Measurements from ENCODE around the gene SEZ6. TPM values are rescaled to one million over a fixed set of nuclear protein-coding genes. Genes with fewer than 3 reads are reported as not detected.

Gene SEZ6
- polyA plus RNA-seq, 2 donors = not detected

- no peak overlapping the region for H3K4me3 ChIP-seq (ENCODE audit: low read depth in 1 of 2, low read length in 2 of 2)
- no peak overlapping the region for H3K27ac ChIP-seq (ENCODE audit: low read depth in 2 of 2, low read length in 1 of 2)
- WGBS, 2 donors = 29 to 35% methylated on average over 36 of the region's 36 CpGs
- no peaks in the 10 kb centered on the region for H3K27me3 ChIP-seq (ENCODE audit: control insufficient read depth in 1 of 2, insufficient read depth in 2 of 2, low read length in 2 of 2)
- no peaks in the 10 kb centered on the region for H3K9me3 ChIP-seq (ENCODE audit: control insufficient read depth in 2 of 2, insufficient read depth in 1 of 2, low read depth in 1 of 2, low read length in 1 of 2)
- no peaks in the 10 kb centered on the region for H3K36me3 ChIP-seq (ENCODE audit: control insufficient read depth in 2 of 2, insufficient read depth in 2 of 2, low read length in 1 of 2)
- no peaks in the 10 kb centered on the region for H3K4me1 ChIP-seq (ENCODE audit: control insufficient read depth in 2 of 2, insufficient read depth in 2 of 2, low read length in 1 of 2)
These were observed 19.7 kb downstream of the SEZ6 start for GRCh38 chr17:28985950-28986713.

- Histone ChIP-seq H3K27ac (ENCODE audit: low read depth in 2 of 2, low read length in 1 of 2) (no peak overlapping the region), H3K4me3 (ENCODE audit: low read depth in 1 of 2, low read length in 2 of 2) (no peak overlapping the region), H3K27me3 (ENCODE audit: control insufficient read depth in 1 of 2, insufficient read depth in 2 of 2, low read length in 2 of 2) (no peaks in the 10 kb centered on the region), H3K36me3 (ENCODE audit: control insufficient read depth in 2 of 2, insufficient read depth in 2 of 2, low read length in 1 of 2) (no peaks in the 10 kb centered on the region), H3K9me3 (ENCODE audit: control insufficient read depth in 2 of 2, insufficient read depth in 1 of 2, low read depth in 1 of 2, low read length in 1 of 2) (no peaks in the 10 kb centered on the region), H3K4me1 (ENCODE audit: control insufficient read depth in 2 of 2, insufficient read depth in 2 of 2, low read length in 1 of 2) (no peaks in the 10 kb centered on the region)
- 70 to 71% methylated on average over 7 of the region's 7 CpGs for WGBS, 2 donors
These were observed 22.3 kb downstream of the SEZ6 start for GRCh38 chr17:28983286-28984230.

- H3K27me3 ChIP-seq (ENCODE audit: control insufficient read depth in 1 of 2, insufficient read depth in 2 of 2, low read length in 2 of 2) = no peaks in the 10 kb centered on the region
- H3K27ac ChIP-seq (ENCODE audit: low read depth in 2 of 2, low read length in 1 of 2) = peak overlapping the region; percentile 27 to 51
- H3K9me3 ChIP-seq (ENCODE audit: control insufficient read depth in 2 of 2, insufficient read depth in 1 of 2, low read depth in 1 of 2, low read length in 1 of 2) = no peaks in the 10 kb centered on the region
- no peaks in the 10 kb centered on the region for H3K36me3 ChIP-seq (ENCODE audit: control insufficient read depth in 2 of 2, insufficient read depth in 2 of 2, low read length in 1 of 2)
- no peak overlapping the region for H3K4me3 ChIP-seq (ENCODE audit: low read depth in 1 of 2, low read length in 2 of 2)
- 67% methylated on average over 11 of the region's 11 CpGs for WGBS, 2 donors
- H3K4me1 ChIP-seq (ENCODE audit: control insufficient read depth in 2 of 2, insufficient read depth in 2 of 2, low read length in 1 of 2) = no peaks in the 10 kb centered on the region
These were observed 23.6 kb downstream of the SEZ6 start for GRCh38 chr17:28982131-28982793.

- 91 to 94% methylated on average over 2 of the region's 2 CpGs for WGBS, 2 donors
- no peaks in the 10 kb centered on the region for H3K9me3 ChIP-seq (ENCODE audit: control insufficient read depth in 2 of 2, insufficient read depth in 1 of 2, low read depth in 1 of 2, low read length in 1 of 2)
These were observed 27.4 kb downstream of the SEZ6 start for GRCh38 chr17:28978356-28978964.

GRCh38 chr17:28977659-28978355, 28.0 kb downstream of the SEZ6 start:
- H3K36me3 ChIP-seq (ENCODE audit: control insufficient read depth in 2 of 2, insufficient read depth in 2 of 2, low read length in 1 of 2) = peaks cover 0 to 2% of the 10 kb centered on the region in 2 donors
- H3K4me1 ChIP-seq (ENCODE audit: control insufficient read depth in 2 of 2, insufficient read depth in 2 of 2, low read length in 1 of 2) = no peaks in the 10 kb centered on the region
- H3K9me3 ChIP-seq (ENCODE audit: control insufficient read depth in 2 of 2, insufficient read depth in 1 of 2, low read depth in 1 of 2, low read length in 1 of 2) = no peaks in the 10 kb centered on the region
- no peak overlapping the region for H3K27ac ChIP-seq (ENCODE audit: low read depth in 2 of 2, low read length in 1 of 2)
- no peak overlapping the region for H3K4me3 ChIP-seq (ENCODE audit: low read depth in 1 of 2, low read length in 2 of 2)
- WGBS, 2 donors = 79 to 83% methylated on average over 8 of the region's 8 CpGs
- no peaks in the 10 kb centered on the region for H3K27me3 ChIP-seq (ENCODE audit: control insufficient read depth in 1 of 2, insufficient read depth in 2 of 2, low read length in 2 of 2)

More at GRCh38 chr17:28978356-28978964, 27.4 kb downstream of the SEZ6 start:
- Histone ChIP-seq H3K27me3 (ENCODE audit: control insufficient read depth in 1 of 2, insufficient read depth in 2 of 2, low read length in 2 of 2) (no peaks in the 10 kb centered on the region), H3K27ac (ENCODE audit: low read depth in 2 of 2, low read length in 1 of 2) (no peak overlapping the region), H3K4me3 (ENCODE audit: low read depth in 1 of 2, low read length in 2 of 2) (no peak overlapping the region), H3K36me3 (ENCODE audit: control insufficient read depth in 2 of 2, insufficient read depth in 2 of 2, low read length in 1 of 2) (peaks cover 0 to 2% of the 10 kb centered on the region in 2 donors), H3K4me1 (ENCODE audit: control insufficient read depth in 2 of 2, insufficient read depth in 2 of 2, low read length in 1 of 2) (no peaks in the 10 kb centered on the region)

GRCh38 chr17:28975646-28976045, 30.2 kb downstream of the SEZ6 start:
- no peak overlapping the region for H3K27ac ChIP-seq (ENCODE audit: low read depth in 2 of 2, low read length in 1 of 2)
- no peak overlapping the region for H3K4me3 ChIP-seq (ENCODE audit: low read depth in 1 of 2, low read length in 2 of 2)
- no peaks in the 10 kb centered on the region for H3K9me3 ChIP-seq (ENCODE audit: control insufficient read depth in 2 of 2, insufficient read depth in 1 of 2, low read depth in 1 of 2, low read length in 1 of 2)
- H3K36me3 ChIP-seq (ENCODE audit: control insufficient read depth in 2 of 2, insufficient read depth in 2 of 2, low read length in 1 of 2) = peaks cover 0 to 2% of the 10 kb centered on the region in 2 donors
- 82 to 85% methylated on average over 5 of the region's 5 CpGs for WGBS, 2 donors
- H3K27me3 ChIP-seq (ENCODE audit: control insufficient read depth in 1 of 2, insufficient read depth in 2 of 2, low read length in 2 of 2) = no peaks in the 10 kb centered on the region
- no peaks in the 10 kb centered on the region for H3K4me1 ChIP-seq (ENCODE audit: control insufficient read depth in 2 of 2, insufficient read depth in 2 of 2, low read length in 1 of 2)

GRCh38 chr17:28975031-28975430, 30.8 kb downstream of the SEZ6 start:
- WGBS, 2 donors = 74 to 77% methylated on average over 2 of the region's 2 CpGs
- no peaks in the 10 kb centered on the region for H3K9me3 ChIP-seq (ENCODE audit: control insufficient read depth in 2 of 2, insufficient read depth in 1 of 2, low read depth in 1 of 2, low read length in 1 of 2)
- H3K4me1 ChIP-seq (ENCODE audit: control insufficient read depth in 2 of 2, insufficient read depth in 2 of 2, low read length in 1 of 2) = no peaks in the 10 kb centered on the region
- no peak overlapping the region for H3K4me3 ChIP-seq (ENCODE audit: low read depth in 1 of 2, low read length in 2 of 2)
- peaks cover 0 to 2% of the 10 kb centered on the region in 2 donors for H3K36me3 ChIP-seq (ENCODE audit: control insufficient read depth in 2 of 2, insufficient read depth in 2 of 2, low read length in 1 of 2)
- H3K27ac ChIP-seq (ENCODE audit: low read depth in 2 of 2, low read length in 1 of 2) = no peak overlapping the region
- H3K27me3 ChIP-seq (ENCODE audit: control insufficient read depth in 1 of 2, insufficient read depth in 2 of 2, low read length in 2 of 2) = no peaks in the 10 kb centered on the region

GRCh38 chr17:28974451-28974850, 31.4 kb downstream of the SEZ6 start:
- WGBS, 2 donors = 85% methylated on average over 4 of the region's 4 CpGs

More at GRCh38 chr17:28974451-28974850, 31.4 kb downstream of the SEZ6 start:
- Histone ChIP-seq H3K27ac (ENCODE audit: low read depth in 2 of 2, low read length in 1 of 2) (no peak overlapping the region), H3K27me3 (ENCODE audit: control insufficient read depth in 1 of 2, insufficient read depth in 2 of 2, low read length in 2 of 2) (no peaks in the 10 kb centered on the region), H3K36me3 (ENCODE audit: control insufficient read depth in 2 of 2, insufficient read depth in 2 of 2, low read length in 1 of 2) (peaks cover 0 to 2% of the 10 kb centered on the region in 2 donors), H3K4me1 (ENCODE audit: control insufficient read depth in 2 of 2, insufficient read depth in 2 of 2, low read length in 1 of 2) (peaks cover 0 to 2% of the 10 kb centered on the region in 2 donors), H3K9me3 (ENCODE audit: control insufficient read depth in 2 of 2, insufficient read depth in 1 of 2, low read depth in 1 of 2, low read length in 1 of 2) (no peaks in the 10 kb centered on the region), H3K4me3 (ENCODE audit: low read depth in 1 of 2, low read length in 2 of 2) (no peak overlapping the region)
